ENCODE results near the gene PKP4.

DNA sequence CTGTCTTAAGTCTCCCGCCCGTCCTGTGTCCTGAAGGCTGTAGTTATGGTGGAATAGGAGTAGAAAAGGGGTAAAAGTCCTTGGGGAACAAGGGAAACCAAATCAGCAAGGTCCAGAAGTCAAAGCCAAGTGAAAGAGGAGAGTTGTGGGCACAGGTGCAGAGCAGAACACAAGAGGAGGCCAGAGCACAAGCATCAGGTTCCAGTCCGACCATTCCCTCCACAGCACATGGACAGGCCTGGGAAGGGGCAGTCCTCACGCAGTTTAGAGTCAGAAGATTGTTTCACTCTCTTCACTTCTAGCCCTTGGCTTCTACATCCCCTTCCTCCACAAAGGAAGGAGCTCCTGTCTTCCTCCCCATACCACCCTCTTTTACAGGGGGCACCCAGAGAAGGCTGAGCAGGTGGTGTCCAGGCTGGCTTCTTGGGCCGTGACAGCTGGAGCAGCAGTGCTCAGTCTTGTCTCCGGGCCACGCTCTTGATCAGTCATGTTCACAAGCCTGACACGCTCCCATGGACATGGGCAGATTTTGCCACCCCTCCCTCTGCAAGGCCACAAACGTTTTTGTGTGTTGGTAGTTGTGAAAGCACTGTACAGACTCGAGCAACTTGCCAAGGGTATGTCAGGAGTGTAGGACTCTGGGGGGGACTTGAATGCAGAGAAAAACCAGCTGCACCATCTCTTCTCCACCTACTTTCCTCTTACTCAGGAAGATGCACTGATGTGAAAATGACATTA, 199.9 kb downstream of the PKP4 start:
- no peak for TF ChIP-seq POLR2A (IDR thresholded peaks at IDR 0.05; ENCODE audit: low read depth, low read length)
- TF ChIP-seq POLR2AphosphoS5 (IDR thresholded peaks at IDR 0.05; ENCODE audit: low read depth, low read length), result no peak

All from GM12891 (cell line).